UCSD-AML1 (cell line): Measurements from ENCODE around the gene CD300LD.
"Not testable (repeated sequence)": the region's sequence is repeated elsewhere in the genome, so short reads cannot be mapped to it uniquely, and the experiment has no call there.

Source experiments
- DNase-seq: peaks from one replicate; lab custom pipeline; 2025; ENCODE audit not compliant: unreplicated experiment; lab: John Stamatoyannopoulos, UW

Gene CD300LD

DNA sequence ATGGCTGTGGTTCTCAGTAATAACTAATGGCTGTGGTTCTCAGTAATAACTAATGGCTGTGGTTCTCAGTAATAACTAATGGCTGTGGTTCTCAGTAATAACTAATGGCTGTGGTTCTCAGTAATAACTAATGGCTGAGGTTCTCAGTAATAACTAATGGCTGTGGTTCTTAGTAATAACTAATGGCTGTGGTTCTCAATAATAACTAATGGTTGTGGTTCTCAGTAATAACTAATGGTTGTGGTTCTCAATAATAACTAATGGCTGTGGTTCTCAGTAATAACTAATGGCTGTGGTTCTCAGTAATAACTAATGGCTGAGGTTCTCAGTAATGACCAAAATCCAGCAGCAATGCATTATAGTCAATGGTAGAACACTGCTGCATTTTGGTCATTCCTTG lies 18.4 kb downstream of the CD300LD start:
- DNase-seq = not testable (repeated sequence)

DNA sequence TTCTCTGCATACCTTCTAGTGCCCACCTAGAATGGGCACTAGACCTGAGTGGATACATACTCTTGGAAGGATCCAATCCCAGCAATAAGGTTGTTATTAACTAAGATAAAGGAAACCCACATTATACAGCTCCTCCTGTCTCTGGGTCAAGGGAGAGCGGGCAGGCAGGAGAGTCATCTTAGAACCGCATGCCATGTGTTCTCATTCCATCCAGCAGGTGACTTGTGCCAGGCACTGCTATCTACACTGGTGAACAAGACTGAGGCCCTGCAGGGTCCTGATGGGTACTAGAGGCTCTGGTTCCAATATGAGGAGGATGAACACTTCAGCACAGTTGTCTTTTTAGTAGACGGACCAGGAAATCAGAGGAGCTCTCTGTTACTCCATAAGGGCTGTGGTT lies 18.9 kb downstream of the CD300LD start:
- no peak for DNase-seq

DNA sequence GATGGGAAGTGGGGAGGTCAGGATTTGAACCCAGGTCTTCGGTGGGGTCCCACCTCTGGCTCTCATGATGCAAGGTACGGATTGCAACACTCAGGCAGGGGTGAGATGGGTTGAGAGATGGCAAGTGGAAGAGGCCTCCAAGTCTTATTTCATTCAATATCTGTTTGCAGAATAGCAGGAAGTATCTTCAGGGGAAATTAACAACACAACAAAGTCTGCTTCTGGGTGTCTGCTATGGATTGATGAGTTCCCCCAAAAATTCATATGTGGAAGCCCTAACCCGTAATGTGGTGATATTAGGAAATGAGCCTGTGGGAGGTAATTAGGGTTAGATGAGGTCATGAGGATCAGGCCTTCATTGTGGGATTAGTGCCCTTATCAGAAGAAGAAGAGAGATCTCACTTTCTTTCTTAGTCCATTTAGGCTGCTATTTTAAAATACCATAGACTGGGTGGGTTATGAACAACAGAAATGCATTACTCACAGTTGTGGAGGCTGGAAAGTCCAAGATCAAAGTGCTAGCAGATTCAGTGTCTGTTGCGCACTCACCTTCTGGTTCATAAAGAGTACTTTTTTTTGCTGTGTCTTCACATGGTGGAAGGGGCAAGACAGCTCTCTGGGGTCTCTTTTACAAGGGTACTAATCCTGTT lies 20.3 kb downstream of the CD300LD start:
- DNase-seq = no peak

DNA sequence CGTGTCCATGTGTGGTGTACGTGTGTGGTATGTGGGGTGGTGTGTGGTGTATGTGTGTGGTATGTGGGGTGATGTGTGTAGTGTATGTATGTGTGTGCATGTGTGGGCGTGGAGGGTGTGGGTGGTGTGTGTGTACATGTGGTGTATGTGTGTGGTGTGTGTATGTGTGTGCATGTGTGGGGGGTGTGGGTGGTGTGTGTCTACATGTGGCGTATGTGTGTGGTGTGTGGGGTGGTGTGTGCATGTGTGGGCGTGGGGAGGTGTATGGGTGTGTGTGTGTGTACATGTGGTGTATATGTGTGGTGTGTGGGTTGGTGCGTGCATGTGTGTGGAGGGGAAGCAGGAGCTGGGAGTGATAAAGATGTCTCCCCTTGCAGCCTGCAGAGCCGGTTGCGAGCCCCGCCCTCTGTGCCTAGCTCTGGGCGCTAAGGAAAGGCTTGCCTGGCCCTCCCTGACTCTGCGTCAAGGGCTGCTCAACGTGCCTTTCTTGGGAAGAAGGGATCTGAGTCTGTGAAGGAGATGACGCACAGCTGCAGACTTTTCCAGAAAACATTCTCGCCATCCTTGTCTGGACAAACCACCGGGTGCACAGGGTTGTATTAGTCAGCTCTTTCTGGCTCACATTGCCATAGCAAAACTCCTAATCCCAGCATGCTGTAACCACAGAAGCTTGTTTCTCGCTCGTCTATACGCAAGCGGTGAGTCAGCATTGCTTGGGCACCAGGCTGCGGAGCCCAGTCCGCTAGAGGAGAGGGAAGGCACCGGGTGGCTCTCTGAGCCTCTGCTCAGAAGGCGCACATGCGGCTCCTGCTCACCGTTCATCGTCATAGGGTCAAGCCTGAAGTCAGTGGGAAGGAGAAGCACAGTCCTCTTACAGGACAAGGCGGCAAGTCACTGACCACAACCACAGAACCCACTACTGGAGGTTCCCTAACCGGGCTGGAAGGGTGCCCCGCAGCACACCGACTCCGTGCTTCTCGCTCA lies 22.8 kb downstream of the CD300LD start:
- peak; percentile 80 for DNase-seq

DNA sequence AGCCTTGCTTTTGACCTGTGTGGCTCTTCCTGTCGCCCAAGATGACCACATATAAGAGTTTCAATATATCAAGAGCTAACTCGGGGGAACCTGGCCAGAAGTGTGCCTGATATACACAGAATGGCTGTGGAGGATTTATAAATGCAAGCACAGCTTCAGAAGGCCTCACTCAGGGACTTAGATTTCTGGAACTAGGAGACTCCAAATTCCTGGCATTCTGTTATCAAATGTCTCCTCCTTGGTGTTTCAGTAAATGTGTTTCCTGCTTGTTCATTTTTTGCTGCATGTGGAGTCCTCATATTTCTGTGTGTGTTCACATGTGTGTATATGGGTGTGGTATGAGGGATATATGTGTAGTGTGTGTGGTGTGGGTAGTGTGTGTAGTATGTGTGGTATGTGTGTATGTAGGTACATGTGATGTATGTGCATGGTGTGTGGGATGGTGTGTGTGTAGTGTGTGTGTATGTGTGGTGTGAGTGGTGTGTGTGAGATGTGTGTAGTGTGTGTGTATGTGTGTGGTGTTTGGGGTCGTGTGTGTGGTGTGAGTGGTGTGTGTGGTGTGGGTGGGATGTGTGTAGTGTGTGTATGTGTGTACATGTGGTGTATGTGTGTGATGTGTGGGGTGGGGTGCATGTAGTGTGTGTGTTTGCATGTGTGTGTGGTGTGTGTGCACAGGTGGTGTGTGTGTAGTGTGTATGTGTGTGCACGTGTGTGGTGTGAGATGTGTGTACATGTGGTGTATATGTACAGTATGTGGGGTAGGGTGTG lies 23.8 kb downstream of the CD300LD start:
- DNase-seq = no peak

DNA sequence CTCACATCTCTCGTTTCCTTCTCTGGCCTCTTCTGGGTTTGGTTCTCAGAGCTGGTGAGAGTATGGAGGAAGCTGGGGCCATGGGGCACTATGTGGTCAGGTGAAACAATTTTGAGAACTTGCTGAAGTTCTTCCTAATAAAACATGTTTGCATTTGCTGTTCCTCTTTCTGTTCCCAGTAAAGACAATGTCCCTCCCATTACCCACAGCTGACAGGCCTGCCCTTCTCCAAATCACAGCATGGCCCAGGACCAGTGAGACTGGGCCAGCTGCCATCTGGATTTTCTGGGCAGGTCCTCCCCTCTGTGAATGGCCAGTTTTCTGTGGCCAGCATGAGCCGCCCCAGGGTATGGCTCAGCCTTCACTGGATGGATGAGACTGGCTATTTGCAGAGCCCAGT lies 24.7 kb downstream of the CD300LD start, which contains the start of gene CD300H:
CD300H (minus strand) TSS at position 113 of the 400 bp plus-strand sequence.
- no peak for DNase-seq

DNA sequence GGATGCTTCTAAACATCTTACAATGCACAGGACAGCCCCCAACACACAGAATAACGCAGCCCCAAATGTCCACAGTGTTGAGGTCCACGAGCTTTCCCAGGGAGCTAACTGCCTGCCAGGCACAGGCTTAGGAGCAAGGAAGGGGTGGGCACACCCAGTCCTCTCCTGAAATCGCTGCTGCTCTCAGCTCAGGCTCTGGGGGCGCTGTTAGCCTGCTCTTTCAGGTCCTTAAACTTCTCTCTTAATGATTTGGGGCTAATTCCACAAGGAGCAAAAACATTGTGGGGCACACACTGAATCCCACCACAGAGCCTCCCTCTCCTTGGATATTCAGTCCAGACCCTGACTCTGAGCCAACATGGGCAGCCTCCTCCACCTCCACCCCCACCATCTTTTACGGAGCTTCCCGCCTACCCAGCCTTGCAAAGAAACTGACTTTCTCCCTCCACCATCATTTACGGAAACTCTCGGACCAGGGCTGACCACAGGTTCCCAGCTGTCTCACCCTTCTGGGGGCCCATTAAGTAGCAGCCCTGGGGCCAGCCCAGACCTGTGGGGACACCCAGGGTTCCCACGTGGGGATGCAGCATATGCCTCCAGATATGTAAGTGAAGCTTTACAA lies 25.8 kb downstream of the CD300LD start:
- peak; percentile 61 for DNase-seq

DNA sequence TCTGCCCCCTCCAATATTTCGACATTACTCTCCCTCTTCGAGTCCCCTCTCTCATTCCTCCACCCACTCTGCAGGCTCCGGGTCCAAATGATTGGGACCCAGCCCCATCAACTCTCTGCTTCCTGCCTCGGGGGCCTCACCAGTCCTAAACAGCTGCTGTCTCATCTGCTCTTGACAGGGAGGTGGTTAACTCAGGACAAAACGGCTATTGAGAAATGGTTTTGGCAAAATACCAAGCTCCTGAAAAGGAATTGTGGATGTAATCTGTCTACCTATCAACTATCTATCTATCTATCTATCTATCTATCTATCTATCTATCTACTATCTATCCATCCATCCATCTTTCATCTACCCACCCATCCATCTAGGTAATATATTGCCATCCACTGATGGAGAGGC lies 27.0 kb downstream of the CD300LD start:
- DNase-seq = no peak

DNA sequence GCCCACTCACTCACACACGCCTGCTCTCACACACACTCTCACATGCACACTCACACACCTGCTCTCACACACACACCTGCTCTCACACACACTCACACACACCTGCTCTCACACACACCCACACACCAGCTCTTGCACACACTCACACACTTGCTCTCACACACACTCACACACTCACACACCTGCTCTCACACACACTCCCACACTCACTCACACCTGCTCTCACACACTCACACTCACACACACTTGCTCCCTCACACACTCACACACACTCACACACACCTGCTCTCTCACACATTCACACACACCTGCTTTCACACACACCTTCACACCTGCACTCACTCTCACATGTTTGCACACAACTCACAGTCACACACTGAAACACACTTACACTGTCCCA lies 28.7 kb downstream of the CD300LD start:
- DNase-seq = no peak

DNA sequence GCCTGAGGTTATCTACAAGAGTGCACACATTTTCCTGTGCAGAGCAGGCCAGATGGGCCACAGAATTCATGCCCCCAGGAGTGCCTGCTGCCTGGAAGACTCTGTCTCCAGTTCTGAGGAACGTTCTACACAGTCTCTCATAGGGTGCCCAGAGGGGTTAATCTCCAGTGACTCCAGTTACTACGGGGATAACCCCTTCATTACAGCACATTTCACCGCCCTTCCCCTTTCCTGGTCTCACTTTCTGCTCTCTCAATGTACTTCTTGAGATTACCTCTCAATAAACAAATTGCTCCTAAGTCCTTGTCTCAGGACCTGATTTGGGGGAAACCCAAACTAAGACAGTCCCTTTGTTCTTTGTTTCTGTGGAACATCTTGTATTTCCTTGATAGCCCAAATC lies 30.5 kb downstream of the CD300LD start:
- DNase-seq = no peak

DNA sequence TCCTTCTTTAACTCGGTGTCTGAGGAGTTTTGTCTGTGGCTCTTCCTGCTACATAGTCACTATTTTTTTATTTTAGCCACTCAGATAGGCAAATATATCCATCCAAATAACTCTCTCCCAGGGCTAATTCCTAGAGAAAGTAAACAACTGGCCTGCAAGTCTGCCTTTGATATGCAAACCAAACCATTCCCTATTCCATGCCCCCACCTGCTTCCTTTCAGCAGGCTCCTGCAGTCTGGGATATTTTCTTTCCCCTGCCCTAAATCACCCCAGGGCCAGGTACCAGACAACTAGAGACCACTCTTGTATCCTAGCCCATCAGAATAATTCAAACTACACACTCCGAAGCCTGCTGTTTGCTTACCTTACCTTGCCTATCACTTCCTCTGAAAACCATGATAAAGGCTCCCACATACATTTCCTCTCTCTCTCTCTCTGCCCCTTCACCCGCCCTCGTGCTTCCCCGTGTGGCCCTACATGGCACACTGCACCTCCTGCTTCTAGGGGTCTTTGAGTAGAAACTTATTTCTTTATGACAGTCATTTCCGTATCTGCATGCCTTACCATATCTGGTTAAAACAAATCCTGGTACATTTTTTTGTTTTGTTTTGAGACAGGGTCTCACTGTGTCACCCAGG lies 33.1 kb downstream of the CD300LD start:
- no peak for DNase-seq

DNA sequence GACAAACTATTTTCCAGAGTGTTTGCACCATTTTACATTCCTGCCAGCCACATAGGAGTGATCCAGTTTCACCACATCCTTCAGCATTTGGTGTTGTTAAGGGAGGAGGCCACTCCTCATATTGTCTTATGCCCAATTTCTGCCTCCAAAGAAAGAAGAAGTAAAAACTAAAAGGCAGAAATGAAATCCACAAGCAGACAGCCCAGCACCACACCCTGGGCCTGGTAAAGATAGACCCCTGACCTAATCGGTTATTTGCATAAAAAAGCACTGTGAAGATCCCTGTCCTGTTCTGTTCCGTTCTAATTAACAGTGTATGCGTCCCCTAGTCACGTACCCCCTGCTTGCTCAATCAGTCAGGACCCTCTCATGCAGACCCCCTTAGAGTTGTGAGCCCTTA lies 33.7 kb downstream of the CD300LD start:
- DNase-seq = not testable (repeated sequence)

DNA sequence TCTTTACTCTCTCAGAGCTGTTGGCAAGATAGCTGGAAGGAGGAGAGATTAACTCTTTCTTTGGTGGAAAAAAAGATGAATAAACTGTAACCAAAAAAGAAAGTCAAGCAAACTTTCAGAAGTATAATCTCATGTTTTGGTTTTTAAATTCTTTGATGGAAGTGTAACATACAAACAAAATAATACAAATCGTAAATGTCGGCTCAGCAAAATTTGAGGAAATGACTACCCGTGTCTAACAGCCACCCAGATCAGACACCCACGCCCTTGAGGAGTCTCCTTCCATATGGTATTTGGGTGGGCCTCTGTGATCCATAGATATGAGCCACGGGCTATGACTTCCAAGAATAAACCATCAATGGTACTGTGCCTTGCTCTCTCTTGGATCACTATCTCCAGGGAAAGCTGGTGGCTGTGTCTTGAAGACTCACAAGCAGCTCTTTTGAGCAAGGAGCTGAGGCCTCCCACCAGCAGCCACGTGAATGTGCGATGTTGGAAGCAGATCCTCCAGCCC lies 36.6 kb downstream of the CD300LD start:
- no peak for DNase-seq

DNA sequence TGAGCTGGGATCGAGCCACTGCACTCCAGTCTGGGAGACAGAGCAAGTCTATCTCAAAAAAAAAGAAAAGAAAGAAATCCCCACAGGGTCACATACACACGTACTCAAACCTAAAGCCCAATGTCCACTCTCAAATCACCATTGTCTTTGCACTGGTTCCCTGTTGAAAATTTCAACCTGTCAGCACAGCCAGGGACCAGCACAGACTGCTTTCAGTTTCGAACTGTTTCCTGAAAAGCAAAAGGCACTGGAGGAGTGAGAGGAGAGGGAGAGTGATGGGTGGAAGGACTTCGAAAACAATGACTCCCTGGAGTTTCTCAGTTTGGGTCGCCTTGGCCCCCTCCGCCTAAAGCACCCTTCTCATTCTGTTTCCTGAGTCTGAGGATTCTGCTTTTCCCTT lies 37.2 kb downstream of the CD300LD start:
- no peak for DNase-seq

DNA sequence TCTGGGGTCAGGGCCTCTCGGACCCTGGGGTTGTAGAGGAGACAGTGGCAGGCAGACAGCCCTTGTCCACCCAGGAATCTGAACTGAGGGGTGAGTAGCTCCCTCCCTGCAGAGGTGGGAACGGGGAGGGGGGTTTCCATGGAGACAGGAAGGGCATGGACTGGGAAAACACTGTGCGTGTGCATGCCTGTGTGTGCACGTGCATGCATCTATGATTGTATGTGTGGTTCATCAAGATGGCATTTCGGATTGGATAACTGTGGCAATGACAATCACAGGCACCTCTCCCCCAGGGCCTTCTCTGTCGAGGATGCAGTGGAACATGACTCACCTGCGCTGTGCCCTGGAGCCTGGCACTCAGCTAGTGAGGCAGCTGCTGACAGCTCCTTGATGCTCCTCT lies 40.0 kb downstream of the CD300LD start:
- no peak for DNase-seq

DNA sequence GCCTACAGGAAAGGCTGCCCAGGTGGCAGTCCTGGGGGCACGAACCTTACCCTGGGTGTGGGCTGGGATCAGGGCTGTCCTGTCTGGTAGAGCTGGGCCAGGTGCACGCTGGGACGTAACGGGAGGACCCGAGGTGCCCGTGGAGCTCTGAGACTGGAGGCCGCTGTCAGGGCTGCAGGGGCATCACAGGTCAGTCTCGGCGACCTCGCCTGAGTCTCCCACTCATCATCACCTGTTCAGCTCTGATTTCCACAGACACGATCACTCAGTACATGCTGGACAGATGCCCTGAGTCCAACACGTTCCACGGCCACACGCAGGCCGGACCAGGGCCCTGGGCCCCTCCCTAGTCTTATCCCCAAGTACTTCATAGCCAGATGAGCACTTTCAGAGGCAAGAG lies 41.5 kb downstream of the CD300LD start:
- DNase-seq = no peak

DNA sequence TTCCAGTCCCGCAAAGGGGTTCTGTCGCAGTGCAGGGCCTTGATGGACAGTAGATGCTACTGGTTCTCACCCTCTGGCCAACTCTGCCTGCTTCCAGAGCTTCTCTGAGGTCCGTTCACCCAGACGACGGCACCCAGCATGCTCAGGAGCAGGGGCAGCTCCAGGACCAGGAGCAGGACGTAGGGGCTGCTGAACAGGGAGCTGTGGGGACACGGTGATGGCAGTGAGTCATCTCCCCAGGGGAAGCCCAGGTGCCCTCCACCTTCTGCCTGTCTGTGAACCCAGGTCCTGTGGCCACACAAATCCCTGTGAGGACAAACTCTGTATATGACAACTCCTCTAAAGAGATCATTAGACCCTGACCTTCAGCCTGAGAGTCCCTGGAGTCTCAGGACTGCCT lies 42.7 kb downstream of the CD300LD start:
- no peak for DNase-seq

DNA sequence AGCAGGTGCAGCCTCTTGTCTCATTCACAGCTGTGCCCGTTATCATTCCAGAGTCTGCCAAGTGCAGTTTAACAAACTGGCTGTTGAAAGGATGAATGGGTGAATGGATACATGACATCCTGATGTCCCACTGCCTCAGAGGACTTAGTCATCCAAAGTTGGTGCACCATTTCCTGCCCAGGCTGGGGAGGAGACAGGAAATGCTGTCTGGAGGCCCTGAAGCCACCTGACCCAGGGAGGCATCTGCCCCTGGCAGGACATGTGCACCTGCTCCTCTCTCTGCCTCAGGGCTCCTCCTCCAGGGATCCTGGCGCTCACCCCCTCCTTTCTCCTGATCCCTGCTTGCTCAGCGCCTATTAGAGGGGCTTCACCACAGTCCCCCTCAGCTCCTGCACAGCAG lies 44.3 kb downstream of the CD300LD start:
- peak; percentile 44 for DNase-seq

DNA sequence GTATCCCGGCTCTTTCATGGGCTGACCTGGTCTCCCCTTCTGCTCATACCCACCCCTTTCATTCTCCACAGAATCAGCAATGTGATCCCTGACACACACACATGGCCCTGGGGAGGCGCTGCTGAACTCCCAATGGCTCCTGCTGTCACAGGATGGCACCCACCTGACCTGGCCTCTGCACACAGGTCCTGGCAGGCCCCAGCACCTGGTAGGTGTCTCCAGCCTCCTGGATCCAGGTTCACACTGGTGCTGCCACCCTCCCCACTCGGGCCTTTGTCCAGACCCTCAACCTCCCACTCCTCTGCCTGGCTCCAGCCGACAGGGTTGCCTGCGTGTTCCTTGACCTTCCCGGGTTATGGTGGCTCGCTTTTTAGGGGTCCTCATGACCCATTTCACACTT lies 44.8 kb downstream of the CD300LD start:
- DNase-seq = no peak

DNA sequence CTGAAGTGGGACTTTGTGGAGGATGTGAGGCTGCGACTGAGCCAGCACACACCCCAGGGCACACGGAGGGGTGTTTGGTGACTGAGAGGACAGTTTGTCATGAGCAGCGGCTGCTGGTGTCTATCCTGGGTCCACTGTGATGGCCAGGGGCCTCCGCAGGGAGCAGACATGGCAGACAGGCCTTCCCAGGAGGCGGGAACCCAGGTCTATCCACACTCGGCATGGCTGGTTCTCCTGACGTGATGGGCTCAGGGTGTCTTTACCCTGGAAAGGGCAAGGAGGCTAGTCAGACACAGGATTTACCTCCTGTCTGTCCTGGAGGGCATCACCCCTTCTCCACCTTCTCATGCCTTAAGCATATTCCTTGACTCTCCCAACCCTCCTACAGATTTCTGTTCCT lies 45.5 kb downstream of the CD300LD start:
- DNase-seq = no peak
